HepG2 (cell line): ENCODE results near the gene ACSF3. TPM values are rescaled to one million over a fixed set of nuclear protein-coding genes. Genes with fewer than 3 reads are reported as not detected.

Source experiments
- ATAC-seq: fragments of 200-7000 bp; cut with Tn5 transposase; 3 replicates; pipeline ENCODE4 v1.9.1; 2020; ENCODE audit warnings: mild to moderate bottlenecking, moderate library complexity
- BruUV-seq: library from RNA; stranded (reverse); fragments of 400-500 nt; replicated peaks from 2 replicates; lab custom pipeline; 2021; lab: Mats Ljungman, UMichigan
- CTCF ChIA-PET: fragments of 300-600 bp; formaldehyde crosslinking; extraction: SDS; loops from one replicate; lab custom pipeline; 2021; ENCODE audit warnings: low total read pairs, inconsistent platforms, low intra/inter-chr PET ratio; lab: Yijun Ruan, JAX
- POLR2A ChIA-PET: fragments of 350-600 bp; sonication (Branson Sonifier 250); formaldehyde crosslinking; loops from one replicate; lab custom pipeline; 2020; ENCODE audit warnings: antibody characterized with exemption, inconsistent platforms; lab: Yijun Ruan, JAX
- DNase-seq: peaks from one replicate; pipeline ENCODE4 v3.0.0-alpha.2; 2015; ENCODE audit warnings: low spot score
- FAIRE-seq: peaks from 3 replicates; lab custom pipeline; 2011; peaks lifted over from hg19 to GRCh38; lab: Jason Lieb, UNC
- H2AFZ ChIP-seq: one replicate; pipeline ENCODE4 v1.6.1; 2011; ENCODE audit warnings: low read length, inconsistent platforms
- H3K27ac ChIP-seq: fragments of 300-600 bp; 3 replicates; pipeline ENCODE4 v1.8.0; 2011; ENCODE audit warnings: mixed run types, mild to moderate bottlenecking, mixed read lengths, low read length, inconsistent platforms; ENCODE audit not compliant: insufficient read depth; ENCODE audit errors: extremely low read length
- H3K27me3 ChIP-seq, 2 experiments: fragments of 200-600 bp in 1 of 2; 2 replicates in 1 of 2; 3 replicates in 1 of 2; pipeline versions ENCODE4 v1.6.0 to v1.8.0; 2011; ENCODE audit warnings: low read length in 2 of 2, mild to moderate bottlenecking in 2 of 2, moderate library complexity in 2 of 2, inconsistent platforms in 1 of 2; ENCODE audit not compliant: insufficient read depth in 2 of 2, control insufficient read depth in 1 of 2
- H3K36me3 ChIP-seq, 2 experiments: fragments of 200-600 bp in 1 of 2; replicated peaks in 1 of 2; 2 replicates in 1 of 2; 3 replicates in 1 of 2; pipeline versions ENCODE4 v1.5.1 to v1.8.0; 2011; ENCODE audit warnings: low read length in 2 of 2, inconsistent platforms in 1 of 2; ENCODE audit not compliant: insufficient read depth in 2 of 2, control insufficient read depth in 1 of 2
- H3K4me1 ChIP-seq: 2 replicates; pipeline ENCODE4 v1.5.1; 2012; ENCODE audit warnings: low read length, inconsistent platforms; ENCODE audit not compliant: insufficient read depth
- H3K4me2 ChIP-seq: 2 replicates; pipeline ENCODE4 v1.6.0; 2011; ENCODE audit warnings: low read depth, low read length, inconsistent platforms
- H3K4me3 ChIP-seq, 3 experiments: fragments of 200-600 bp in 1 of 3; sonication (generic), shearing (Covaris generic) in 1 of 3; replicated peaks in 1 of 3; 2 replicates each; pipeline ENCODE4 v1.5.1; 2011 to 2016; ENCODE audit warnings: low read length in 3 of 3, inconsistent platforms in 2 of 3, low read depth in 2 of 3, mild to moderate bottlenecking in 2 of 3, control low read depth in 1 of 3, mixed read lengths in 1 of 3; ENCODE audit not compliant: insufficient read depth in 1 of 3
- H3K79me2 ChIP-seq: one replicate; pipeline ENCODE4 v1.6.1; 2011; ENCODE audit warnings: low read length, inconsistent platforms; ENCODE audit not compliant: insufficient read depth
- H3K9ac ChIP-seq: 2 replicates; pipeline ENCODE4 v1.6.0; 2011; ENCODE audit warnings: mild to moderate bottlenecking, low read depth, low read length, inconsistent platforms; ENCODE audit not compliant: insufficient read depth
- H3K9me3 ChIP-seq: 2 replicates; pipeline ENCODE4 v1.5.1; 2012; ENCODE audit warnings: mild to moderate bottlenecking, low read length
- H4K20me1 ChIP-seq: 2 replicates; pipeline ENCODE4 v1.6.0; 2011; ENCODE audit warnings: inconsistent platforms, mild to moderate bottlenecking, low read length, moderate library complexity; ENCODE audit not compliant: insufficient read depth
- ATF7-NPFF ChIP-seq: sonication (generic); formaldehyde crosslinking; IDR thresholded peaks from 2 replicates; pipeline ENCODE4 v1.8.1; 2023; ENCODE audit warnings: mild to moderate bottlenecking, low read depth, missing genetic modification reagents, moderate library complexity
- BATF2 ChIP-seq: sonication (generic); formaldehyde crosslinking; IDR thresholded peaks from 2 replicates; pipeline ENCODE4 v1.8.0; 2022; ENCODE audit warnings: mild to moderate bottlenecking, missing genetic modification reagents, moderate library complexity
- ELK4 ChIP-seq: sonication (generic); formaldehyde crosslinking; IDR thresholded peaks from 2 replicates; pipeline ENCODE4 v1.9.0; 2021; ENCODE audit warnings: missing genetic modification reagents, borderline replicate concordance
- FOXO1 ChIP-seq: sonication (generic); formaldehyde crosslinking; IDR thresholded peaks from 2 replicates; pipeline ENCODE4 v1.4.0; 2020; ENCODE audit warnings: missing genetic modification reagents
- GPN1 ChIP-seq: sonication (generic); formaldehyde crosslinking; IDR thresholded peaks from 2 replicates; pipeline ENCODE4 v1.5.1; 2020; ENCODE audit warnings: missing genetic modification reagents, borderline replicate concordance
- HHEX ChIP-seq: IDR thresholded peaks from 2 replicates; pipeline ENCODE4 v1.6.1; 2016; ENCODE audit warnings: control low read depth
- HOXA5 ChIP-seq: sonication (generic); formaldehyde crosslinking; IDR thresholded peaks from 2 replicates; pipeline ENCODE4 v1.4.0; 2020; ENCODE audit warnings: missing genetic modification reagents
- JUND ChIP-seq: sonication (generic); formaldehyde crosslinking; IDR thresholded peaks from 2 replicates; pipeline ENCODE4 v1.8.0; 2022; ENCODE audit warnings: mild to moderate bottlenecking, missing genetic modification reagents
- KLF15 ChIP-seq: sonication (generic); formaldehyde crosslinking; IDR thresholded peaks from 2 replicates; pipeline ENCODE4 v1.8.1; 2023; ENCODE audit warnings: borderline replicate concordance, mild to moderate bottlenecking, inconsistent platforms, missing genetic modification reagents, mixed read lengths
- MED13 ChIP-seq: sonication (generic); formaldehyde crosslinking; IDR thresholded peaks from 2 replicates; pipeline ENCODE4 v1.5.0; 2020; ENCODE audit warnings: missing genetic modification reagents
- NFIB ChIP-seq: sonication (generic); formaldehyde crosslinking; IDR thresholded peaks from 2 replicates; pipeline ENCODE4 v1.9.0; 2021; ENCODE audit warnings: missing genetic modification reagents, mild to moderate bottlenecking, borderline replicate concordance
- NFYC ChIP-seq: IDR thresholded peaks from 2 replicates; pipeline ENCODE4 v1.6.1; 2016; ENCODE audit warnings: missing genetic modification reagents, missing compliant biosample characterization
- RBFOX2 ChIP-seq: fragments of 200-400 bp; formaldehyde crosslinking; IDR thresholded peaks from 2 replicates; pipeline ENCODE4 v1.6.1; 2017; ENCODE audit warnings: low read depth, mild to moderate bottlenecking, low read length
- THRA ChIP-seq: sonication (generic); formaldehyde crosslinking; IDR thresholded peaks from 2 replicates; pipeline ENCODE4 v1.4.0; 2020; ENCODE audit warnings: missing genetic modification reagents, borderline replicate concordance
- YEATS4 ChIP-seq: sonication (generic); formaldehyde crosslinking; IDR thresholded peaks from 2 replicates; pipeline ENCODE4 v1.4.0; 2020; ENCODE audit warnings: missing genetic modification reagents, borderline replicate concordance
- ZEB1 ChIP-seq: IDR thresholded peaks from 2 replicates; pipeline ENCODE4 v1.6.1; 2012; ENCODE audit warnings: mild to moderate bottlenecking, low read depth, inconsistent platforms; ENCODE audit not compliant: insufficient replicate concordance
- ZMAT3 ChIP-seq: sonication (generic); formaldehyde crosslinking; conservative IDR thresholded peaks from 2 replicates; pipeline ENCODE4 v1.7.0; 2021; ENCODE audit warnings: missing genetic modification reagents
- ZNF124 ChIP-seq: sonication (generic); formaldehyde crosslinking; IDR thresholded peaks from 2 replicates; pipeline ENCODE4 v1.4.0; 2020; ENCODE audit warnings: missing genetic modification reagents
- ZNF17 ChIP-seq: sonication (generic); formaldehyde crosslinking; IDR thresholded peaks from 2 replicates; pipeline ENCODE4 v1.5.0; 2020; ENCODE audit warnings: mild to moderate bottlenecking, missing genetic modification reagents
- ZNF20 ChIP-seq: sonication (generic); formaldehyde crosslinking; IDR thresholded peaks from 2 replicates; pipeline ENCODE4 v1.4.0; 2020; ENCODE audit warnings: mild to moderate bottlenecking, moderate library complexity, missing genetic modification reagents
- ZNF260 ChIP-seq: sonication (generic); formaldehyde crosslinking; IDR thresholded peaks from 2 replicates; pipeline ENCODE4 v1.4.0; 2020; ENCODE audit warnings: missing genetic modification reagents, low read depth, mild to moderate bottlenecking, borderline replicate concordance
- ZSCAN9 ChIP-seq: IDR thresholded peaks from 2 replicates; pipeline ENCODE4 v1.6.1; 2016; ENCODE audit warnings: borderline replicate concordance
- WGBS: methylation state at CpG from one replicate; pipeline ENCODE4 v1.1.6; 2017; ENCODE audit warnings: low lambda C conversion rate; 5-methylcytosine and 5-hydroxymethylcytosine counted together
- in situ Hi-C: cut with HindIII; loops from 2 replicates; pipeline ENCODE4 v1.10.0; 2017; ENCODE audit warnings: low pct_unique_long_range_greater_than_20kb; ENCODE audit not compliant: extremely low pct_ligation_motif_present
- intact Hi-C: fragments of 100-400 bp; cut with micrococcal nuclease; formaldehyde crosslinking; loops from one replicate; pipeline ENCODE4 v1.10.0; 2022; ENCODE audit not compliant: unreplicated experiment
- polyA plus RNA-seq, 8 experiments: library from polyadenylated mRNA; depleted of rRNA in 3 of 8; stranded (reverse) in 7 of 8; unstranded in 1 of 8; fragments of >200 nt; fragmentation: Illumina TruSeq in 4 of 8; extraction: Trizol in 4 of 8; gene quantifications; 2 replicates each; pipeline versions ENCODE4 v1.2.1 to v1.2.3, GENCODE V29; 2011 to 2016; ENCODE audit warnings: low read depth in 4 of 8, missing spikeins in 1 of 8, mixed read lengths in 1 of 8; ENCODE audit not compliant: insufficient read depth in 1 of 8
- total RNA-seq, 5 experiments: library from RNA; depleted of rRNA; stranded (reverse); fragments of >200 nt; fragmentation: Illumina TruSeq; extraction: Trizol; gene quantifications; 2 replicates each; pipeline ENCODE4 v1.2.3, GENCODE V29; 2016; ENCODE audit warnings: low read depth in 1 of 5

Gene ACSF3
- total and polyA plus RNA-seq, 2 of the 13 experiments (the other 11 are each of a cell fraction or from before 2014, with no cell fraction given), result 14.9 to 30.6 TPM

GRCh38 chr16:89197633-89198416 lies 104.2 kb downstream of the ACSF3 start:
- Histone ChIP-seq H3K27ac (peak overlapping the region; percentile 82), H3K4me1 (peaks cover 37% of the 10 kb centered on the region), H3K4me3 (peak overlapping the region in 2 of 3 experiments; percentile 4 to 99; a peak in 2 of 6 replicates), H3K9me3 (no peaks in the 10 kb centered on the region), H4K20me1 (no peaks in the 10 kb centered on the region), H3K9ac (peak overlapping the region; percentile 92), H3K36me3 (peaks cover 0 to 3% of the 10 kb centered on the region in 2 experiments; a peak in 1 of 5 replicates), H3K79me2 (peaks cover 19% of the 10 kb centered on the region), H3K4me2 (peak overlapping the region; percentile 98), H3K27me3 (no peaks in the 10 kb centered on the region; a peak in 1 of 5 replicates), H2AFZ (no peak overlapping the region)
- FAIRE-seq, result peak; percentile 97
- 28% methylated on average over 15 of the region's 26 CpGs for WGBS
- intact Hi-C loops (no loop called here), in situ Hi-C loops (no loop called here)
- DNase-seq, result peak; percentile 97
- BruUV-seq, result no TSS peak
- POLR2A ChIA-PET, result interaction anchor here (0.8 to 4.2 kb wide), 8 partner anchors 11 to 386 kb away, joined by 3 to 30 read pairs (median 4); partner anchors contain the start of genes APRT, CDH15, SPG7 and ZNF778
- ATAC-seq, result peak; percentile 69
- CTCF ChIA-PET, result no interaction called here
- TF ChIP-seq ZSCAN9 (peak; percentile 62; the same call in 1 of the 2 replicates), BATF2 (CRISPR knock-in tag) (peak; percentile 66; the same call in 1 of the 2 replicates), NFYC (CRISPR knock-in tag) (0 out of 2 replicates have a peak, but pooled peaks have one; percentile 14), GPN1 (CRISPR knock-in tag) (no peak), ZNF17 (no peak), ZEB1 (peak; percentile 93), NFIB (CRISPR knock-in tag) (no peak; the same call in 1 of the 2 replicates), KLF15 (CRISPR knock-in tag) (peak; percentile 66; the same call in 1 of the 2 replicates), FOXO1 (peak; percentile 90), ATF7-NPFF (CRISPR knock-in tag) (peak; percentile 69; the same call in 1 of the 2 replicates), YEATS4 (CRISPR knock-in tag) (peak; percentile 68; the same call in 1 of the 2 replicates), ZNF124 (CRISPR knock-in tag) (no peak), HOXA5 (CRISPR knock-in tag) (peak; percentile 74), RBFOX2 (peak; percentile 82), ELK4 (CRISPR knock-in tag) (no peak), MED13 (peak; percentile 84; the same call in 1 of the 2 replicates), THRA (CRISPR knock-in tag) (peak; percentile 92), ZNF260 (no peak), ZNF20 (no peak), JUND (CRISPR knock-in tag) (peak; percentile 77; the same call in 1 of the 2 replicates), ZMAT3 (CRISPR knock-in tag) (no peak), HHEX (no peak)
